Measurements from ENCODE around the gene ADRB1.

DNA sequence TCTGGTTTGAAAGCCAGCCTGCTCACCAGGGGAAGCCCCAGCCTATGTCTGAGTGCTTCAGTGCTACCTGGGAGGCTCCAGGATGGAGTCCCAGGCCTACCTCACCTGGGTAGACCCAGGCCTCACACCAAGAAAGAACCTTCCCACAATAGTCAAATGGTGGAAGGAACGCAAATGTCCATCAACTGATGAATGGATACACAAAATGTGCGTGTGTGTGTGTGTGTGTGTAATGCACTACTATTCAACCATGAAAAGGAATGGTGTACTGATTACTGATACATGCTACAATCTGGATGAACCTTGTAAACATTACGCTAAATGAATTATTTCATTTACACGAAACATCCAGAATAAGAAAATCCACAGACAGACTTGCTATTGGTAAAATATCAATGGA is 15.2 kb upstream of the ADRB1 start:
- TF ChIP-seq ZNF563 (CRISPR knock-in tag; IDR thresholded peaks at IDR 0.05) (no peak), ZNF12 (CRISPR knock-in tag; IDR thresholded peaks at IDR 0.05) (no peak), EZH2 (conservative IDR thresholded peaks at IDR 0.05; ENCODE audit: low read depth, low read length) (no peak), ZNF253 (CRISPR knock-in tag; IDR thresholded peaks at IDR 0.05; ENCODE audit: borderline replicate concordance) (no peak), PHF8 (CRISPR knock-in tag; IDR thresholded peaks at IDR 0.05) (no peak)
- TF ChIP-seq, protein P1, sequence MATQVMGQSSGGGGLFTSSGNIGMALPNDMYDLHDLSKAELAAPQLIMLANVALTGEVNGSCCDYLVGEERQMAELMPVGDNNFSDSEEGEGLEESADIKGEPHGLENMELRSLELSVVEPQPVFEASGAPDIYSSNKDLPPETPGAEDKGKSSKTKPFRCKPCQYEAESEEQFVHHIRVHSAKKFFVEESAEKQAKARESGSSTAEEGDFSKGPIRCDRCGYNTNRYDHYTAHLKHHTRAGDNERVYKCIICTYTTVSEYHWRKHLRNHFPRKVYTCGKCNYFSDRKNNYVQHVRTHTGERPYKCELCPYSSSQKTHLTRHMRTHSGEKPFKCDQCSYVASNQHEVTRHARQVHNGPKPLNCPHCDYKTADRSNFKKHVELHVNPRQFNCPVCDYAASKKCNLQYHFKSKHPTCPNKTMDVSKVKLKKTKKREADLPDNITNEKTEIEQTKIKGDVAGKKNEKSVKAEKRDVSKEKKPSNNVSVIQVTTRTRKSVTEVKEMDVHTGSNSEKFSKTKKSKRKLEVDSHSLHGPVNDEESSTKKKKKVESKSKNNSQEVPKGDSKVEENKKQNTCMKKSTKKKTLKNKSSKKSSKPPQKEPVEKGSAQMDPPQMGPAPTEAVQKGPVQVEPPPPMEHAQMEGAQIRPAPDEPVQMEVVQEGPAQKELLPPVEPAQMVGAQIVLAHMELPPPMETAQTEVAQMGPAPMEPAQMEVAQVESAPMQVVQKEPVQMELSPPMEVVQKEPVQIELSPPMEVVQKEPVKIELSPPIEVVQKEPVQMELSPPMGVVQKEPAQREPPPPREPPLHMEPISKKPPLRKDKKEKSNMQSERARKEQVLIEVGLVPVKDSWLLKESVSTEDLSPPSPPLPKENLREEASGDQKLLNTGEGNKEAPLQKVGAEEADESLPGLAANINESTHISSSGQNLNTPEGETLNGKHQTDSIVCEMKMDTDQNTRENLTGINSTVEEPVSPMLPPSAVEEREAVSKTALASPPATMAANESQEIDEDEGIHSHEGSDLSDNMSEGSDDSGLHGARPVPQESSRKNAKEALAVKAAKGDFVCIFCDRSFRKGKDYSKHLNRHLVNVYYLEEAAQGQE (IDR thresholded peaks at IDR 0.05; ENCODE audit: borderline replicate concordance in 1 of 2, low read depth in 1 of 2, low read length in 2 of 2) = no peak
- TF ChIP-seq, protein P2, sequence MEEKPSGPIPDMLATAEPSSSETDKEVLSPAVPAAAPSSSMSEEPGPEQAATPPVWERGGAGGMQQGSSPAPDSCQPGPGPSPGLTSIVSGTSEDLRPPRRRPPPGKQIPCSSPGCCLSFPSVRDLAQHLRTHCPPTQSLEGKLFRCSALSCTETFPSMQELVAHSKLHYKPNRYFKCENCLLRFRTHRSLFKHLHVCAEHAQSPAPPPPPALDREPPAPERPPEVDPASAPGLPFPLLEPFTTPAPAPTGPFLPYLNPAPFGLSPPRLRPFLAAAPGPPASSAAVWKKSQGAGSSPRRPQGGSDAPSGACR (CRISPR knock-in tag; IDR thresholded peaks at IDR 0.05) = no peak
- TF ChIP-seq, protein P3, sequence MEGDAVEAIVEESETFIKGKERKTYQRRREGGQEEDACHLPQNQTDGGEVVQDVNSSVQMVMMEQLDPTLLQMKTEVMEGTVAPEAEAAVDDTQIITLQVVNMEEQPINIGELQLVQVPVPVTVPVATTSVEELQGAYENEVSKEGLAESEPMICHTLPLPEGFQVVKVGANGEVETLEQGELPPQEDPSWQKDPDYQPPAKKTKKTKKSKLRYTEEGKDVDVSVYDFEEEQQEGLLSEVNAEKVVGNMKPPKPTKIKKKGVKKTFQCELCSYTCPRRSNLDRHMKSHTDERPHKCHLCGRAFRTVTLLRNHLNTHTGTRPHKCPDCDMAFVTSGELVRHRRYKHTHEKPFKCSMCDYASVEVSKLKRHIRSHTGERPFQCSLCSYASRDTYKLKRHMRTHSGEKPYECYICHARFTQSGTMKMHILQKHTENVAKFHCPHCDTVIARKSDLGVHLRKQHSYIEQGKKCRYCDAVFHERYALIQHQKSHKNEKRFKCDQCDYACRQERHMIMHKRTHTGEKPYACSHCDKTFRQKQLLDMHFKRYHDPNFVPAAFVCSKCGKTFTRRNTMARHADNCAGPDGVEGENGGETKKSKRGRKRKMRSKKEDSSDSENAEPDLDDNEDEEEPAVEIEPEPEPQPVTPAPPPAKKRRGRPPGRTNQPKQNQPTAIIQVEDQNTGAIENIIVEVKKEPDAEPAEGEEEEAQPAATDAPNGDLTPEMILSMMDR (CRISPR knock-in tag; IDR thresholded peaks at IDR 0.05) = no peak
- TF ChIP-seq, protein P4, sequence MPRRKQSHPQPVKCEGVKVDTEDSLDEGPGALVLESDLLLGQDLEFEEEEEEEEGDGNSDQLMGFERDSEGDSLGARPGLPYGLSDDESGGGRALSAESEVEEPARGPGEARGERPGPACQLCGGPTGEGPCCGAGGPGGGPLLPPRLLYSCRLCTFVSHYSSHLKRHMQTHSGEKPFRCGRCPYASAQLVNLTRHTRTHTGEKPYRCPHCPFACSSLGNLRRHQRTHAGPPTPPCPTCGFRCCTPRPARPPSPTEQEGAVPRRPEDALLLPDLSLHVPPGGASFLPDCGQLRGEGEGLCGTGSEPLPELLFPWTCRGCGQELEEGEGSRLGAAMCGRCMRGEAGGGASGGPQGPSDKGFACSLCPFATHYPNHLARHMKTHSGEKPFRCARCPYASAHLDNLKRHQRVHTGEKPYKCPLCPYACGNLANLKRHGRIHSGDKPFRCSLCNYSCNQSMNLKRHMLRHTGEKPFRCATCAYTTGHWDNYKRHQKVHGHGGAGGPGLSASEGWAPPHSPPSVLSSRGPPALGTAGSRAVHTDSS (CRISPR knock-in tag; conservative IDR thresholded peaks at IDR 0.05) = no peak
- TF ChIP-seq, protein P5, sequence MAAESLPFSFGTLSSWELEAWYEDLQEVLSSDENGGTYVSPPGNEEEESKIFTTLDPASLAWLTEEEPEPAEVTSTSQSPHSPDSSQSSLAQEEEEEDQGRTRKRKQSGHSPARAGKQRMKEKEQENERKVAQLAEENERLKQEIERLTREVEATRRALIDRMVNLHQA (CRISPR knock-in tag; IDR thresholded peaks at IDR 0.05) = no peak
- TF ChIP-seq, protein P6, sequence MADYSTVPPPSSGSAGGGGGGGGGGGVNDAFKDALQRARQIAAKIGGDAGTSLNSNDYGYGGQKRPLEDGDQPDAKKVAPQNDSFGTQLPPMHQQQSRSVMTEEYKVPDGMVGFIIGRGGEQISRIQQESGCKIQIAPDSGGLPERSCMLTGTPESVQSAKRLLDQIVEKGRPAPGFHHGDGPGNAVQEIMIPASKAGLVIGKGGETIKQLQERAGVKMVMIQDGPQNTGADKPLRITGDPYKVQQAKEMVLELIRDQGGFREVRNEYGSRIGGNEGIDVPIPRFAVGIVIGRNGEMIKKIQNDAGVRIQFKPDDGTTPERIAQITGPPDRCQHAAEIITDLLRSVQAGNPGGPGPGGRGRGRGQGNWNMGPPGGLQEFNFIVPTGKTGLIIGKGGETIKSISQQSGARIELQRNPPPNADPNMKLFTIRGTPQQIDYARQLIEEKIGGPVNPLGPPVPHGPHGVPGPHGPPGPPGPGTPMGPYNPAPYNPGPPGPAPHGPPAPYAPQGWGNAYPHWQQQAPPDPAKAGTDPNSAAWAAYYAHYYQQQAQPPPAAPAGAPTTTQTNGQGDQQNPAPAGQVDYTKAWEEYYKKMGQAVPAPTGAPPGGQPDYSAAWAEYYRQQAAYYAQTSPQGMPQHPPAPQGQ (CRISPR knock-in tag; IDR thresholded peaks at IDR 0.05; ENCODE audit: borderline replicate concordance) = no peak
- TF ChIP-seq, protein P7, sequence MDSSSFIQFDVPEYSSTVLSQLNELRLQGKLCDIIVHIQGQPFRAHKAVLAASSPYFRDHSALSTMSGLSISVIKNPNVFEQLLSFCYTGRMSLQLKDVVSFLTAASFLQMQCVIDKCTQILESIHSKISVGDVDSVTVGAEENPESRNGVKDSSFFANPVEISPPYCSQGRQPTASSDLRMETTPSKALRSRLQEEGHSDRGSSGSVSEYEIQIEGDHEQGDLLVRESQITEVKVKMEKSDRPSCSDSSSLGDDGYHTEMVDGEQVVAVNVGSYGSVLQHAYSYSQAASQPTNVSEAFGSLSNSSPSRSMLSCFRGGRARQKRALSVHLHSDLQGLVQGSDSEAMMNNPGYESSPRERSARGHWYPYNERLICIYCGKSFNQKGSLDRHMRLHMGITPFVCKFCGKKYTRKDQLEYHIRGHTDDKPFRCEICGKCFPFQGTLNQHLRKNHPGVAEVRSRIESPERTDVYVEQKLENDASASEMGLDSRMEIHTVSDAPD (CRISPR knock-in tag; IDR thresholded peaks at IDR 0.05) = no peak

Data from HepG2 (cell line).